K562 (cell line): ENCODE data around the gene SCFD1.
"Not testable (repeated sequence)": the region's sequence is repeated elsewhere in the genome, so short reads cannot be mapped to it uniquely, and the experiment has no call there.

ENCODE experiments used
- BACH1 ChIP-seq: fragments of 200-800 bp; sonication (Bioruptor generic); IDR thresholded peaks from 2 replicates; pipeline ENCODE4 v1.6.1; 2016; ENCODE audit warnings: missing genetic modification characterization, missing compliant biosample characterization
- CREB5 ChIP-seq: fragments of 250-450 bp; sonication (Bioruptor Pico); IDR thresholded peaks from 2 replicates; pipeline ENCODE4 v1.5.0; 2020; ENCODE audit warnings: mild to moderate bottlenecking
- CTCF ChIP-seq, 3 experiments: IDR thresholded peaks in 2 of 3; conservative IDR thresholded peaks in 1 of 3; 2 replicates each; pipeline ENCODE4 v1.5.1; 2011 to 2012; ENCODE audit warnings: low read length in 3 of 3, mild to moderate bottlenecking in 3 of 3, control low read depth in 2 of 3, improper control_type of control experiment in 1 of 3, inconsistent platforms in 1 of 3, low read depth in 1 of 3, mixed read lengths in 1 of 3, moderate library complexity in 1 of 3; ENCODE audit not compliant: insufficient read depth in 2 of 3
- FOXP4 ChIP-seq: sonication (generic); formaldehyde crosslinking; IDR thresholded peaks from 2 replicates; pipeline ENCODE4 v1.8.0; 2022; ENCODE audit warnings: mild to moderate bottlenecking, missing genetic modification reagents, borderline replicate concordance
- MAFK ChIP-seq: IDR thresholded peaks from 2 replicates; pipeline ENCODE4 v1.6.1; 2011; ENCODE audit warnings: low read length, improper control_type of control experiment
- NR2C2 ChIP-seq, 2 experiments: fragments of 200-800 bp in 1 of 2; sonication (Bioruptor generic) in 1 of 2; sonication (generic) in 1 of 2; formaldehyde crosslinking in 1 of 2; IDR thresholded peaks; 2 replicates each; pipeline versions ENCODE4 v1.6.1 to v1.8.0; 2016 to 2022; ENCODE audit warnings: mild to moderate bottlenecking in 1 of 2, missing compliant biosample characterization in 1 of 2, missing genetic modification characterization in 1 of 2, missing genetic modification reagents in 1 of 2
- PHTF2 ChIP-seq: fragments of 250-450 bp; sonication (Bioruptor Pico); IDR thresholded peaks from 2 replicates; pipeline ENCODE4 v1.5.0; 2021; ENCODE audit warnings: mild to moderate bottlenecking
- XRCC5 ChIP-seq: fragments of 200-400 bp; formaldehyde crosslinking; IDR thresholded peaks from 2 replicates; pipeline ENCODE4 v1.6.1; 2017; ENCODE audit warnings: low read depth, mild to moderate bottlenecking, low read length

GRCh38 chr14:30680776-30681175 is 58.7 kb downstream of the SCFD1 start:
- not testable (repeated sequence) for TF ChIP-seq CREB5 (CRISPR knock-in tag); PHTF2 (CRISPR knock-in tag); NR2C2 (CRISPR knock-in tag; IDR thresholded peaks at IDR 0.05); NR2C2 (tag; IDR thresholded peaks at IDR 0.05); XRCC5; FOXP4 (CRISPR knock-in tag); BACH1 (tag); CTCF (IDR thresholded peaks at IDR 0.05 in 2 of 3, conservative IDR thresholded peaks at IDR 0.05 in 1 of 3; ENCODE audit: insufficient read depth in 2 of 3, low read depth in 1 of 3, low read length in 3 of 3); MAFK
